Ammon's horn (tissue), 1 donor: ENCODE data around the gene SORL1.

Source experiments
- DNase-seq: peaks from one replicate; pipeline ENCODE4 v3.0.0-alpha.2; 2016; ENCODE audit warnings: low spot score

SORL1 gene

DNA sequence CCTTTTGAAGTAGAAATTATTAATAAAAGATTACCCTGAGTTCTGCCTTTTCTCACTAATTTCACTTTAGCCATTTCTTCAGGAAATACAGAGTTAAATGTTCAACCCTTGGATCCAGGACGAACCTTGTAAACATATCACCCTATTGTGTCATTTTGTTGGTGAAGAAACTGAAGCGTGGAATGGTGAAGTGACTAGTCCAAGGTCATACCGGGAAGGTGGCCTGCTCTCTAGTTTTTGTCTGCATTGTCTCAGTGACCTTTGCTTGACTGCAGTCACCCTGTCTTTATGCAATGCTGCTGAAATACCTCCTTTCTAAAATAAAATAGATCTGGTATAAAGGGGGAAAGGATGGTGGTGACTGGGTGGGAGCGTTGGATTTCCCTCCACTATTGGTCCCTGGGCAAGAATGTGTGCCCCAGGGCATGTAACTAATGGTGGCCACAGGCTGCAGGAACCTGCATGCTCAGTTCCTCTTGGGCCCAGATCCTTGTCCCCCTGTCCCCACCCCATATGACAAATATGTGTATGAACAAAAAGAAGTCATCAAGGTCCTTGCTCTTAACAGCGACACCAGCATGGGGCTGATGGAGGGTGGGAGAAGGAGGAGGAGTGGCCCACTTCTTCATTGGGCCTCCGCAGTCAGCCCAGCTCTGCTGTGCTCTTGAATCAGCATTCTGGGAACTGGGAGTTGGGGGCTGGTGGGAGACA lies 1.6 kb downstream of the SORL1 start:
- peak; percentile 41 for DNase-seq

DNA sequence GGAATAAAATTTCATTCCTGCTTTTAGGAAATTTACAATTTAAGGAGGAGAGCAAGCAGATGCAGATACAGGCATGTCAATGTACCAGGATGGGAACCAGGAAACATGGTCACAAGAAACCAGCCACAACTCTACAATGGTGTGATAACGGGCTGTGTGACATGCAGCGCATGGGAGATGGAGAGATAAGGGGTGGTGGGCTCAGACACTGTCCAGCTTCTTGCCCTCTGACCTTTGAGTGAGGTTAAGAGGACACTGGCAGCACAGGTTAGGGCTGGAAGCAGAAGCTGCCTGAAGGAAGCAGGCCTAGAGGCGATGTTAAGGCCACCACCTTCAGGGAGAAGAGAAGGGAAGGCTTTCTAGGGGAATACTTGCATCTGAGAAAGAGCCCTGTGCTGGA lies 3.0 kb downstream of the SORL1 start:
- DNase-seq = no peak

DNA sequence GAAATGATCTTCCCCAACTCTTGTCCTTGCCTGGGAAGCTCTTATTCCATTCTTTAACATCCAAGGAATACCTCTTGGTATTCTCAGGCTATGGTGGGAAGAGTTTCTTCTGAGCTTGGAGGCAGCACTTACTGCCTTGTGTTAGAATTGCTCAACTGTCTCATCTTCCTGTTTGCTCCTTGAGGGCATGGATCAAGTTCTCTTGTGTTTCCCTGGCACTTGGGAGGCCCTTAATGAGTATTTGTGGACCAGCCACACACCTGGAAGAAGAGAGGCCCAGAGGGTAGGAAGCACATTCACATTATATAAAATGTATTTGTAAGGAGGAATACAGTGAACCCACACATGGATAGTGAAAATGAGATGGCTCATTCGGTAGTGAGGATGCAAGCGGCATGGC lies 4.0 kb downstream of the SORL1 start:
- no peak for DNase-seq

DNA sequence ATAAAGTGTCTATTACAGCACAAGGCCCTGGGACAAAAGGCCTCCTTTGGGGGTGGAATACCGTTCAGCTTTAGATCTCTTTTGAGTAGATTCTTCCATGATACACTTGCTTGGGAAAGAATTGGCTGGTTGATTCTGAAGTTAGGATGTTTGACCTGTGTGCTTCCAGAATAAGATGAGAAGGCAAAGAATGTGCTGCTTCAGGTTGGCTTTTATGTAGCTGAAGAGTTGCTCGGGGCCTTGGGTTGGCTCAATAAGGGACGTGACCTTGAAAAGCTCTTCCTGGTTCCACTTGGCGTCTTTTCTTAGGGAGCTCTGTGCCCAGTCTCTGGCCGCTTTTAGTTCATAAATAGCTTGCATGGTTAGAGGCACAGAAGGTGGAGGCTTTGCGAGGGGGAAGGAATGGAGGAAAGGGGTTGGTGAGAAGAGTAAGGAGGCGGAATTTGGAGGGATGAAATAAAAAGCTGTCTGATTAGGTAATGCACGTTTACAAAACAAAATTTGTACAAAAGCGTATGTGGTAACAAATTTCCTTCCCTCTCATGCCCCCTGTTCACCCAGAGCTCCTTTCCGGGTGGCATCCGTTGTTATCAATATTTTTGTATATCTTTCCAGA lies 4.8 kb downstream of the SORL1 start:
- peak; percentile 47 for DNase-seq

DNA sequence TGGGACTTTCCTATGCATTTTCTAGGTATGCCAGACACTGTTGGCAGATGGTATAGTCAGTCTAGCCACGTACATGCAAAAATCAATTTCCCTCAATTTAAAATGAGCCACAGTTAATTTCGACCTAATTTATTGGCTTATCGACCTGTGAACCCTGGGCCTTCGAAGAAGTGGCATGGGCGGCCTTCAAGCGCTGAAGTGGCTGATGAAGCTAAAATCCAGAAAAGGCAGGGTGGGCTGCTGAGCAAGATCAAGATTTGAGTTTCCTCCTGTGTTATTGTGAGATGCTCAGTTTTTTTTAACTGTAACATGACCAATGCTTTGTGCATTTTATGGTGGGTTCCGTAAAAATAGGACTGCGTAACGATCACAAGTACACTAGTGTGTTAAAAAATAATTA lies 6.4 kb downstream of the SORL1 start:
- DNase-seq = no peak

DNA sequence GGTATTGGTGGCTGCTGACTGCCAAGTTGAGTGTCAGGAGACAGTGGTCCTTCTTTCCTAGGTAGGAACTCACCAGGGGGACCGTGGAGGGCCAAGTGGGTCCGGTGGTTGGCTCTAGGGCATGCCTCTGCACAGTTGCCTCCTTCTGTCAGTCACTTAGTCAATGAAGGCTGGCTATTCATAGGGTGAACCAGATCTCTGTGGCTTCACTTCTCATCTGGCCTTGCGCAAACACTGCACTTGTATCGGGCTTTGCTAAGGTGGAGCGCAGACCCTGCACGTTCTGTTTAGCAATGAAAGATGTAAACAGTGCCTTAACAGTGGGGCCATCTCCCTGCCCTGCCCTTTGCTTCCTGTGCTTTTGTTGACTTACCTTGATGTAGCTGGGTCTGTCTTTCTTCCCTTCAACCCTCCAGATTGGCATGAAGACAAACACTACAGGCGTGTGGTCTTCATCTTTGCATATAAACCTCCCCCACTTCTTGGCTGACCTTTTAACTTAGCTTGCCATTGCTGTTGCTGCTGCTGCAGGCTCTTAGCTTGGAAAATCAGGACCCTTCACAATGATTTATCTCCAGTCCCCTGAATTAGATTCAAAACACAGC lies 7.4 kb downstream of the SORL1 start:
- DNase-seq = no peak

DNA sequence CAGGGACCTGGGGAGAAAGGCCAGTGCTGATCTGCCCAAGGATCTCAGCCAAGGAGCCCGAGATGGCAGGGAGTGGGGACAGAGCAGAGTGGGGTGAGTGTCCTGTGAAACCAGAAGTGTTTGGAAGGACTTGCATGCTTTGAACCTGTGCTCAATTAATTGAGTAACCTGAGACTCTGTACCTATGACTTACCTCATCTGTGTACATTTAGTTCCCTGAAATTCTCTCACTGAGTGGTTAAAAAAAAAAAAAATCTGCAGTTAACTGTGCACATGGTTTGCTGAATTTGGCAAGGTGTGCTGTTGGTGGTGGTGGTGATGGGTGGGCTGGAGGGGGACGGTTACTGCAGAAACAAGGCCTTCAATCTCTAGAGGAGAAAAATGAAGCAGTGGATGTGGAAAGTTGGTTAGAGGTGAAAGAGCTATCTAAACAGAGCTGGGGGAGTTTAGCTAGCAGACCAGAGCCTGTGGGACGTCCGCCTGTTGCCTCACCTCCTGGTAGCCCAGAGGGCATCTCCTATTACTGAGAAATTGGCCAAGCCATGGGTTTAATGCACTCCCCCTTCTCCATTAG lies 8.9 kb downstream of the SORL1 start:
- no peak for DNase-seq

DNA sequence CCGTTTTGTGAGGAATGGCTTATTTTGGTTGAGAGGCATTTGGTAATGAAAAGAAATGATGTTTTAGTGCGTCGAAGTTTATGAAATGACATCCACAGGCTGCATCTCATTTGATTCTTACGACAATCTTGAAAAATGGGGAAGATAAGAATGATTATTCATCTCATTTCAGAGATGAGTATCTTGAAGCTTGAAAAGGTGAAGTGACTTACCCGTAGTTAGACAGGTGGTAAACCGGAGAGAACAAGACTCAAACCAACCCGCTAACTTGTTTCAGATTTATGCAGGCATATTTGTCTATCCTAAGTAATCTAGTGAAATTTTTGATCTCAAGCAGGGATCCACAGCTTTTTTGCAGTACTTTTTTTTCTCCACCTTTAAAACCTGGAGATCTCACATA lies 9.7 kb downstream of the SORL1 start:
- no peak for DNase-seq

DNA sequence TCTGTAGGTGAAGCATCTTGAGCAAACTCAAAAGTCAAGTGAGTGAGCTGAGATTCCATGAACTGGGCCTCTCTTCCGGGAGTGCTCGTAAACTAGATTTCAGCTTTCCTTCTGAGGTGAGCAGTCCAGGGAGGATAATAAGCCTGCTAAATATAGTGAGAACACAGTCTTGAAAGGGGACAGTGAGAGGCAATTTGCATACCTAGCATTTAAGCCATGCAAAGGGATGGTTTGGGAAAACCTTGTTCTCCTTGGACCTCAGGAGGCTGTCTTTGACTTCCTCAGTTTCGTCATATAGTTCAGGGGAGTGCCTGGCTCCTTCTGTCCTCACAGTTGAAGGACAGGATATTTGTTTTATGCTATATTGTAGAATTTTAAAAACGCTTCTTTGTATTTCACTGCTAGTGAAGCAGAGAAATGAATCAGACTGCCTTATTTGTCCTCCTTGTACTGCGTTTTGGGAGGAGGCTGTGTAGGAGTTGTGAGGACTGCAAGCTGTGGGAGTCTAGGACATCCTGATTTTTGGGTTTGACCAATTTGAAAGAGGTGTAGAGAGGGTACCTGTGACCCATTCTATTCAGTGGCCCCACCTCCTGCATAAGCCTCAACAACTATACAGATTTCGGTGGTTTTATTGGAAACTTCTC lies 11.7 kb downstream of the SORL1 start:
- no peak for DNase-seq

DNA sequence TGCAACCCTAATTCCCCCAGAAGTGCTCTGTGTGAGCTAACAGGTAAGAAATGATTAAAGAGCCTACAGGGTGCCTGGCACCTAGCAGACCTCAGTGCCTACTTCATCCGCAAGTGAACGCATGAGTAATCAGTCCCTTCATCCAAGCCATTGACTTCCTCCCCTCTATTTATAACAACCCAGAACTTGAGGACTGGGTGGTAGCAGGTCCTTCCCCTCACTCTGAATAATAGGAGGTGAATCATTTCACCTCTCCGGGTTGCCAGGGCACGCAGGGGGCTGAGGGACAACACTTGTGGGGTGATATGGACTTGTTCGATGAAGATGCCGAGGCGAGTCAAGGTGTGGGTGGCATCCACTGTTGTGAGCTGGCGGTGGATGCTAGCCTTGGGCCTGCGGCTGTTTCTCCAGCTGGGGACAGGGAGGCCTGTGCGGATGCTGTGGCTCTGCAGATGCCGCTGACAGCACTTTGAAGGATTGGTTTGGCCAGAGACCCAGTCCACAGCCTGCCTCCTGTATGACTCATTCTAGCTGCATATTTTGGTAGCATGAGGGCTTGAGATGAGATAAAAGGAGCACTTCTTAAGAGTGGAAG lies 12.3 kb downstream of the SORL1 start:
- DNase-seq = peak; percentile 76

DNA sequence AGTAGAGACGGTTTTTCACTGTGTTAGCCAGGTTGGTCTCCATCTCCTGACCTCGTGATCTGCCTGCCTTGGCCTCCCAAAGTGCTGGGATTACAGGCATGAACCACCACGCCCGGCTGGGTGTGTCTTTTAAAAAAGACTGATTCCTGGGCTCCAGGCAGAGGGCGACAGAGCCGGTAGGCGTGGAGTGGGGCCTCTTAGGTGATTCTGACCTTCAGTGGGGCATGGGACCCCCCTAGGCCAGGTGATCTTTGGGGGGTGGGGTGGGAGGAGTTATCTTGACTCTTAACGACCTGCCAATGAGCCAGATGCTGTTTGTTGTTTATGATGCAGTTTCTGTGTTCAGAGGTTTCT lies 13.6 kb downstream of the SORL1 start:
- DNase-seq = no peak

DNA sequence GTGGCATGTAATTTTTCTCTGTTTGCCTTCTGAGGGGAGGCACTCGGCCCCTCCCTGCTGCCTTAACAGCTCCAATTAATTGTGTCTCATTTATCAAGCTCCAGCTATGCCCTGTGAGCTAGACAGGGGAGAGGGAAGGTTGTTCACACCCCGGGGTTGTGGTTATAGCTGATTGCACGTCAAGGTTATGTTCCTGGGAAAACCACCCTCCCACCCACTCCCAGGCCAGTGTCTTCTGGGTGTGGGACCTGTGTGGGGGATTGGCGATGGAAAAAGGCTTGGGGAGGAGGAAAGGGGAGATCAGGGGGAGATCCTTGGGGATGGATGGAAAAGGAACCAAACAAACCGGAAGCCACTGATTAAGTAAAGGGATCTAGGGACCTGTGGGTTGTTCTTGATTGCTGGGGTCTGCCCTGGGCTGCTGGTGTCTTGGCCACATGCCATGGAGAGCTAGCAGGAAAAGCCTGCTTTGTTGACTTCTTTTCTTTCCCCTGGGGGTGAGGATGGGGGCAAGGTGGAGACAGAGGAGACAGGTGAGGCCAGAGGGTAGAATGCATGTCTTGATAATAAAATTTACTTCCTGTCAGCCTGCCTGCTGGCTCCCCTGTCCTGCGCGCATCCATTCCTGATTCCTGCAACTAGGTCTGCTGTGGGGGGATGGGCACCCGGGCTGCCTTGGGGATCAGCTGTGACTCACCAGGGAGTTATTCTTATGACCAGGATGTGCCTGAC lies 14.1 kb downstream of the SORL1 start:
- DNase-seq = peak; percentile 82

DNA sequence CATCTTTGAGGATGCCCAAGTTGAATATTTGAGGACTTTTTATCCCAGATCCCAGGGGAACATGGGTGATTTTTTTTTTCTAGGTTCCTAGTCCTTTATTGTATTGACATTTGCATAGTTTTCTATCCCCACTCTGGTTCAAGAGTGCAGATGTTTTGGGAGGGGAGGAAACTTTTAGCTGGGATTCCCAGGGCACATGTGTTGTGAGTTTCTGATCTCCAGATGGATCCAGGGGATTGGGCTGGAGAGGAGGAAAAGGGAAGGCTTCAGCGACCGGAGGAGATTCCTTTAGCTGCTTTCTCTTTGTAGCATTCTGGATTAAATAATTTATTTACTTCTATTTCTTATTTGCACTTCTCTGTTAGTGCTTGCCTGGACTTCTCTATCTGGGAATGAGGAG lies 15.4 kb downstream of the SORL1 start:
- no peak for DNase-seq

DNA sequence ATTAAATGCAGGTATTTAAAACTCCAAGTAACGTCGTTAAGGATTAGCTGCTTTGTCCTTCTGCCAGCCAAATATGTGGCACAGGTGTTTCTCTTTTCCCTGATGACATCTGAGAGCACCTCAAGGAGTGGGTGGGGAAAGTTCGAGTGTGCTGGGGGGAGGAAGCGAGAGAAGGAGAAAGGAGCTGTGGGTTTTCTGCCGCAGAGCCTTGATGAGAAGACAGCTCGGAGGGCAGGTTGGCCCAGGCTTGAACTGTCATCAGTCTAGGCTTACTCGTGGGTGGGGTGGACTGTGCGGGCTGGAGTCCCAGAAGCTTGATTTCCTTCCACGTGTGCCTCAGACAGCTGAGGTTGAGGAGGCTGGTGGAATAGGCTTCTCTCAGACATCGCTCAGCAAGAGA lies 15.9 kb downstream of the SORL1 start:
- DNase-seq = peak; percentile 54

DNA sequence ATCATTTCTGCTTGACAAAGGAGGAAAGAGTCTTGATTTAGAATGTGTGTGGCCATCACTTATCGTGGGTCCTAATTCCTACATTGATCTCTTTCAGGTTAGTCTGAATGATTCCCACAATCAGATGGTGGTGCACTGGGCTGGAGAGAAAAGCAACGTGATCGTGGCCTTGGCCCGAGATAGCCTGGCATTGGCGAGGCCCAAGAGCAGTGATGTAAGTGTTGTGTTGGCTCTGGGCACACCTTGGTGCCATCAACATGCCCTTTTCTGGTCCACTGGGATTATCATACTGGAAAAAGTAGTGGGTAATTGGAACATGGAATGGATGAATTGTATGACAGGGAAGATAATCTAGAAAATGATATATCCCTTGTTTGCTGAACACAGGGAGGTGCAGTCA lies 17.8 kb downstream of the SORL1 start:
- DNase-seq = no peak

DNA sequence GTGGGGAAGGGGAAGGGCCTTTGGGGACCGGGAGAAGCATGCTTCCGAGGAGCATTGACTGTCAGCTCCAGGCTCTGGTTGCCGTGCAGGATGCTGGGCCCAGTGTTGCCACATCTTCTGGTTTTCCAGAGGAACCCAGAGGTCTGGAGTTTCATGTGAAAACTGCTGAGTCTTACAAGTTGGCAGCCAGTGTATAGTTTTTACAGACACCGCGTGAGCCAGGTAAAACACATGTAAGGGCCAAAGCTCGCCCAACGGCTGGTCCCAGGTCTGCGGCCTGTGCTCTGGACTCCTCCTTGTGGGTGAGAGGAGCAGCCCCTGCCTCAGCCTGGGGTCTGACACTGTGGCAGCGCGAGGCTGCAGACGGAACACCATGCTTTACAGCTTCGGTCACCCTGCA lies 19.1 kb downstream of the SORL1 start:
- no peak for DNase-seq

DNA sequence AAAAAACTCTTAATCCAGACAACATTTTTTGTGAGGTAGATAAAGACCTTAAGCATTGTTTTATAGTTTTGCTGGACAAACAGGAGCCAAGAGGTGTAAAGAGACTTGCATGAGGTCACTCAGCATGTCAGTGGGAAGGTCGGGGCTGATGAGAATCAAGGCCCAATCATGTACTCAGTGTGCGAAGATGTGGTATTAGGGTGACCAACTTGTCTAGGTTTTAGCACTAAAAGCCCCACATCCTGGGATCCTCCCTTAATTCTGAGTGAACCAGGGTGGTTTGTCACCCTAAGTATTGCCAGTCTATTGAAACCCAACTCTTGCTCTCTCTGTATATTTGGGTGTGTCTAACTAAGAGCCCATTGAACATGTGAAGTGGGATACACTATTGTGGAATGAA lies 20.2 kb downstream of the SORL1 start:
- DNase-seq = no peak

DNA sequence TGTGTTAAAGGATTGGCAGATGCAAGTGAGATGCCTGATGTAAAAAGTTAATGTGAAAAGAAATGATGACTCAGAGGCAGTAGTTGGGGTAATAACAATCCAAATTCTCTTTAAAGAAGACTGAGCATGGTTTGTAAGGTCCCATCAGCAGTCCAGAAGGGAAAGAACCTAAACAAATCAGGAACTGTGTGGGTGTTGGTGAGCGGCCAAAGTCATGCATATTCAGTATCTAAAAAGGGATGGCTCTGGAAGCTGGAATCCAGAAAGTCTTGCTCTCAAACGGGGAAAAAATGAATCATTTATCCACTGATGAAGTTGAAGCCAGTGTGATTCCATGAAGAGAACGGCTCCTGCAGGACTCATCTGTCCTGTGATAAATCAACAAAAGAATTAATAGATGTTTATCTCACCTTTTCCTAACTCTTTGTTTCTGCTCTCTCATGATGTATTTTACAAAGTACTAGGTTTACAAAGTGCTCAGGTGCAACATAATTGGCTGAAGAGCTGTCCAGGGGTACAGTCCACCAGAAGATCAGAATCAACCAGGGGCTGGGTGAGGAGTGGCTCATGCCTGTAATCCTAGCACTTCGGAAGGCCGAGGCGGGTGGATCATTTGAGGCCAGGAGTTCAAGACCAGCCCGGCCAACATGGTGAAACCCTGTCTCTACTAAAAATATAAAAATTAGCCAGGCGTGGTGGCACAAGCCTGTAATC lies 21.1 kb downstream of the SORL1 start:
- peak; percentile 82 for DNase-seq

DNA sequence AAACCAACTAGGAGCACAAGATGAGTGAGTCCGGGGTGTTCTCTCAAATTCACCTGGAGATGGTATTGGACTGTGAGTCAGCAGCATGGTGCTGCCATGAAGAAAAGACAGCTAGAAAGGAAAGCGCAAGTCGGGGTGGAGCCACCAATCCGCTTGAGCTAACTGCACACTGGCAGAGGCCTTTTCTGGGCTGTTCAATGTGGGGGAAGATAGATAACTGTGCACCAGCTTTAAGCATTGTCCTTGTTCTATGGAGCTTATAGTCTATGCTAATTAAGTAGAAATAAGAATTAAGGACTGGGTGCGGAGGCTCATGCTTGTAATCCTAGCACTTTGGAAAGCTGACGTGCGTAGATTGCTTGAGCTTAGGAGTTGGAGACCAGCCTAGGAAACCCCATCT lies 22.6 kb downstream of the SORL1 start:
- DNase-seq = no peak

DNA sequence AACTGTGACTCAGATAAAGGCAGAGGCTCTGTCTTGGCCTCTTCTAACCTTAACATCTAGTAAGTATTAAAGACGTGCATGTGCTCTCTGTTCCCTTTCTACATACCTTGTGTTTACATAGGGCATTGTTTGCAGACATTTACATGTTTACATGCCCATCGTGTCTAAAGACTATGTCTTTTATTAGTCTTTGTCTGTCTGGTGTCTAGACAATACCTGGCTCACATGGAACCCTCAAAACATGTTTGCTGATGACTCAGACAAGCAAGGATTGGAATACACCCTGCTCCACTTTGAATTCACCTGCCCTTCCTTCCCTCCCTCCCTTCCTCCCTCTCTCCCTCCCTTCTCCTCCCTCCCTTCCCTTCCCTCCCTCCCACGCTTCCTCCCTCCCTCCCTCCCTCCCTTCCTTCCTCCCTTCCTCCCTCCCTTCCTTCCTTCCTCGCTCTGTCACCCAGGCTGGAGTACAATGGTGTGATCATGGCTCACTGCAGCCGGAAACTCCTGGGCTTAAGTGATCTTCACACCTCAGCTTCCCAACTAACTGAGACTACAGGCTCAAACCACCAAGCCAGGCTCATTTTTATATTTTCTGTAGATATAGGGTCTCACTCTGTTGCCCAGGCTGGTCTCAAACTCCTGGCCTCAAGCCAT lies 24.4 kb downstream of the SORL1 start:
- DNase-seq = no peak
